Cardiac fibroblast (primary cell): ENCODE results near the gene GABRR3.
"Not testable (repeated sequence)": the region's sequence is repeated elsewhere in the genome, so short reads cannot be mapped to it uniquely, and the experiment has no call there.

Experiments used
- DNase-seq, 2 donors: peaks; one replicate each; pipeline versions ENCODE4 v3.0.0 to v3.0.0-alpha.2; 2010; ENCODE audit warnings: low read depth in 2 of 2
- H3K4me3 ChIP-seq, 2 donors: replicated peaks in 1 of 2; 1 replicate in 1 of 2; 2 replicates in 1 of 2; pipeline ENCODE4 v1.5.1; 2011; ENCODE audit warnings: low read depth in 2 of 2, low read length in 2 of 2, mild to moderate bottlenecking in 2 of 2, moderate library complexity in 1 of 2
- CTCF ChIP-seq: IDR thresholded peaks from one replicate; pipeline ENCODE4 v1.5.1; 2011; ENCODE audit warnings: low read depth, mild to moderate bottlenecking, low read length, inconsistent platforms

Gene GABRR3

GRCh38 chr3:98013411-98014267 is 21.5 kb downstream of the GABRR3 start:
- peak in 1 of 2 donors; percentile 17 for DNase-seq

DNA sequence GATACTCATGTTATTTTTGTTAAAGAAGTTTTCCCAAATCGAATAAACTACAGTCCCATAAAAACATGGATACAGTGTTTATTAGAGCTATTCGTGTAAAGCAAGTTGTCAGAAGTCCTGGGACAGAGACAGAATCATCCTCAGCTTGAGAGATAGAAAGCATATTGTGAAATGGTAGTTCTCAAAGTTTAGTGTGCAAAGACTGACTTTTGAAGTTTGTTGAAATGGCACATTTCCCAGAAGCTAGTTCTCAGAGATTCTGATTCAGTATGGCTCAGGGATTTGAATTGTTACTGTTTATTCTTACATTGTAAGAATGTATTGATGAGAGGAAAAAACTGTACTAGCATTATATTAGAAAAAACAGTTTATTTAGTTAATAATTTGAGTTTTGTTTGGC is 22.1 kb downstream of the GABRR3 start:
- DNase-seq: peak; percentile 46 to 61
- no peak for TF ChIP-seq CTCF
- no peak overlapping the region for H3K4me3 ChIP-seq

More at GRCh38 chr3:98013411-98014267, 21.5 kb downstream of the GABRR3 start:
- H3K4me3 ChIP-seq: no peak overlapping the region
- no peak for TF ChIP-seq CTCF

- DNase-seq, H3K4me3 ChIP-seq: not testable (repeated sequence)
Measured at GRCh38 chr3:98010883-98011449, 24.1 kb downstream of the GABRR3 start.

DNA sequence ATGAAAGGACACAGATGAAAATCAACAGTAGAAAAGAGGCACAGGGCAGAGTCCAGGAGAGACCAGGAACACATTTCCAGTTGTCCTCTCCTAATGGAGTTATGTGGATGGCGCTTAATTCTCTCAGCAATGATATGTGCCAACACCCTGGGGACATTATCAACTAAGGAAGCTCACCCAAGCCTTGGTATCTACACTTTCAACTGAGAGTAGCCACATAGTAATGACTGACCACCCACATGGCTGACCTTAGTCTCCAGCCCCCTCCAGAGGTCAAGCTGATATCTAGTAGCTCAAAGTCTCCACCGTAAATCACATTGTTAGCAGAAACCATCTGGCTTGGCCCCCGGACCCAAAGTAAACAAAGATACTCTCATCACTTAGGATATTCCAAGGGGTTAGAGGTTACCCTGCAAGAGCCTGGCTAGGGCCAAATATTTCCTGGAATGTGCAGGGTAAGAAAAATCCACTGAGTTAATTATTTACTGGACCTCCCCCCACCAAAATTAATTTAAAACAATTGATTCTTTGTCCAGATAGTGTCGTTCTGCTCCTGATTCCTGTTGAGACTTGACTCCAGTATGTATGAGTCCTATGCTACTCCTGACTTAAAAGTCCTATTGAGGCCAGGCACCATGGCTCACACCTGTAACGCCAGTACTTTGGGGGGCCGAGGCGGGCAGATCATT is 24.8 kb downstream of the GABRR3 start:
- no peak overlapping the region for H3K4me3 ChIP-seq
- no peak for DNase-seq
- no peak for TF ChIP-seq CTCF

- no peak for DNase-seq
- no peak for TF ChIP-seq CTCF
Measured at GRCh38 chr3:98008855-98009254, 26.3 kb downstream of the GABRR3 start.

GRCh38 chr3:98005438-98005837 is 29.7 kb downstream of the GABRR3 start:
- H3K4me3 ChIP-seq: no peak overlapping the region
- TF ChIP-seq CTCF: no peak
- no peak for DNase-seq

More at GRCh38 chr3:98008855-98009254, 26.3 kb downstream of the GABRR3 start:
- no peak overlapping the region for H3K4me3 ChIP-seq

DNA sequence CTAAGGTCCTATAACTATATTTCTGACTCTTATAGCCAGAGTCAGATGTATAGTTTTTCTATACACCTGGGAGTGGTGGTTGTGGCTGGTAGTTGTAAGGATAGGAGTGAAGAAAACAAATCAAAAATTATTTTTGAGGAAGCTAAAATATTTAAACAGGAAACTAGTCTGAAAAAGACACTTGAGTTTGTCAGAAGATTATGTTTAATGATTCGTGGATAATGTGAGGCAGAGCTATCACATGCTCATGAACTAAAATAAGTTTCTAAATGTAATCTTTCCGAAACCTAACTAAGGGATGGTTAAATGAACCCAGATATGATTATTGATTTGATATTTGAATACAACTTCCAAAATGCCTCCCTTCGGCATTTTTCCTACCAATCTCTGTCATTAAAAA is 30.4 kb downstream of the GABRR3 start:
- DNase-seq: no peak
- no peak overlapping the region for H3K4me3 ChIP-seq
- TF ChIP-seq CTCF: no peak
